Activated CD4-positive, CD25-positive, alpha-beta regulatory T cell treated with anti-CD3 and anti-CD28 coated beads, Interleukin-2, amount 50 U/mL, for 16 hours (primary cell): ENCODE measurements around the gene COL6A2.
"Not testable (repeated sequence)": the region's sequence is repeated elsewhere in the genome, so short reads cannot be mapped to it uniquely, and the experiment has no call there.

ENCODE experiments used
- DNase-seq: peaks from one replicate; pipeline ENCODE4 v3.0.0-alpha.2; 2020; ENCODE audit warnings: low read depth, low spot score

The COL6A2 gene

DNA sequence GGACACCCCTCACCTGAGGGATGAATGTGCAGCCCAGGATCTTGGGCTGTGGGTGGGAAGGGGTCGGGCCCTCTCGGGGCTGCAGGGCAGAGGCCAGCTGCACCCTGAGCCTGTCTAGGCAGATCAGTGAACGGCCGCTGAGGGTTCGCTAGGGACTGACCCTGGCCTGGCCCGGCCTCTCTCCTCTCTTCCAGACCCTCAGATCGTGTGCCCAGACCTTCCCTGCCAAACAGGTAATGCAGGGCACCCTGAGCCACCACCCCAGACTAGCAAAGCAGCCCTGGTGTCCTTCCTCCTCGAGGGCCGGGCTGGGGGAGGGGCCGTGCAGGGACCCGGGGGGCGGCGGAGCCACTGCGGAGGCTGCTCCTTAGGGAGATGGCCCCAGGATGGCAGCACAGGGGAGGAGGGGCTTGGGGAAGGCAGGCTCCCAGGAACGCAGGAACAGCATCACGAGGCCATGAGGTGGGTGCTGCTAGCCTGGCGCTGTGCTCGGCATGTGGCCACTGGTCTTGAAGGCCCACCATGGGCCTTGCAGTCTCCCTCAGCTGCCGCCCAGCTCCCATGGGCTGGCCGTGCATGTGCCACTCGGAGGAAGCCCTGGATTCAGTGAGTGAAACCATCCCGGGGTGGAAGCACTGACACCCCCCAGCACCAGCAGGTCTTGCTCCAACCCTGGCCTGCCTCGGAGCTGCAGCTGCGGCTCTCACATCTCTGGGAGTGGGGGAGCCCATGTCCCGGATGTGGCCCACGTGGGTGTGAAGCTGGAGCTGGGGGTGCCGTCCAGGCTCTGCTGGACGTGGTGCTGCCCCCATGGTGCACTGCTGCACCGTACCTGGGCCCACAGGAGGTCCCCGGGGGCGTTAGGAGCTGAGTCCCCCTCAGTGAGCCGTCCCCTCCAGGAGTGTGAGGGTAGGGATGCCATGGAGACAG is 28.7 kb downstream of the COL6A2 start:
- no peak for DNase-seq

- no peak for DNase-seq
Measured at GRCh38 chr21:46127239-46128105, 29.6 kb downstream of the COL6A2 start.

GRCh38 chr21:46128106-46128932 is 30.4 kb downstream of the COL6A2 start:
- no peak for DNase-seq

DNA sequence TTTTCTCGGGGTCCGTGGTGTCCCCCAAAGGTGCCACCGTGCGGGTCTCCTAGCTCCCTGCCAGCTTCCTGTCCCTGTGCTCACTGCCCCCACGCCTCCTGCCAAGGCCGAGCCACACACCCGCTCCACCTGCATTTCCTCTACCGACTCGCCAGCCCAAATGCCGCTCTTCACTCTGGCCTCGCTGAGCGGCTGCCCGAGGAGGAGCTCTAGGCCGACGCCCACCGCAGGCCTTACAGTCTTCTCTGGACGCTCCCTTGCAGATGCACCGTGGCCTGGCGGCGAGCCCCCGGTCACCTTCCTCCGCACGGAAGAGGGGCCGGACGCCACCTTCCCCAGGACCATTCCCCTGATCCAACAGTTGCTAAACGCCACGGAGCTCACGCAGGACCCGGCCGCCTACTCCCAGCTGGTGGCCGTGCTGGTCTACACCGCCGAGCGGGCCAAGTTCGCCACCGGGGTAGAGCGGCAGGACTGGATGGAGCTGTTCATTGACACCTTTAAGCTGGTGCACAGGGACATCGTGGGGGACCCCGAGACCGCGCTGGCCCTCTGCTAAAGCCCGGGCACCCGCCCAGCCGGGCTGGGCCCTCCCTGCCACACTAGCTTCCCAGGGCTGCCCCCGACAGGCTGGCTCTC is 31.1 kb downstream of the COL6A2 start:
- no peak for DNase-seq

DNA sequence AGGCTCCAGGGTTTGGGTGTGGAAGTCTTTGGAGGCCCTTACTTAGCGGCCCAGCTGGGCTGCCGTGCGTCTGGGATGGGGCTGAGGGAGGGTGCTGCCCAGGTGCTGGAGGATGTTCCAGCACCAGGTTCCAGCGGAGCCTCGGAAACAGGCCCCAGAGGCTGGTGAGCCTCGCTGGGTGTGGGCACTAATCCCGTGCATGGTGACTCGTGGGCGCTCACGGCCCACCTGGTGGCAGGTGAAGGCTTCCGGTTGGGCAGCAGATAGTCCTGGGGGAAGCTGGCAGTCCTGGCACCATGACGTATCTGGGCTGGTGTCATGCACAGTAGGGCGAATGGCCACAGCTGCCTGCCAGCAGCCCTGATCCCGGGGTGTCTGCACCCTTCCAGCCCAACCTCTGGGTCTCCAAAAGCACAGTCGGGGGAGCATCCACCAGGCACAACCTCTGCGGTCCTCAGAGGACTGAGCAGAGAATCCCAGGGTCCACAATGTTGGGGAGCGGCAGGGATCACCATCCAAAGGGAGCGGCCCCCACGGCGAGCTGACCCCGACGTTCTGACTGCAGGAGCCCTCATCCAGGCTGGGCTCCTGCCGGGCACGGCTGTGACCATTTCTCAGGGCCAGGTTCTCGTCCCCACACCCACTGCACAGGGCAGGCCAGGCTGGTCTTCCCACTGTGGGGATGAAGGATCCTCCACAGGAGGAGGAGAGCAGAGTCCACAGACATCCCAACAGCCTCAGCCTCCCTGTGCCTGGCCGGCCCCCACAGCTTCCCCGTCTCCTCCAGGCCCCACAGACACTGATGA is 32.1 kb downstream of the COL6A2 start:
- no peak for DNase-seq

DNA sequence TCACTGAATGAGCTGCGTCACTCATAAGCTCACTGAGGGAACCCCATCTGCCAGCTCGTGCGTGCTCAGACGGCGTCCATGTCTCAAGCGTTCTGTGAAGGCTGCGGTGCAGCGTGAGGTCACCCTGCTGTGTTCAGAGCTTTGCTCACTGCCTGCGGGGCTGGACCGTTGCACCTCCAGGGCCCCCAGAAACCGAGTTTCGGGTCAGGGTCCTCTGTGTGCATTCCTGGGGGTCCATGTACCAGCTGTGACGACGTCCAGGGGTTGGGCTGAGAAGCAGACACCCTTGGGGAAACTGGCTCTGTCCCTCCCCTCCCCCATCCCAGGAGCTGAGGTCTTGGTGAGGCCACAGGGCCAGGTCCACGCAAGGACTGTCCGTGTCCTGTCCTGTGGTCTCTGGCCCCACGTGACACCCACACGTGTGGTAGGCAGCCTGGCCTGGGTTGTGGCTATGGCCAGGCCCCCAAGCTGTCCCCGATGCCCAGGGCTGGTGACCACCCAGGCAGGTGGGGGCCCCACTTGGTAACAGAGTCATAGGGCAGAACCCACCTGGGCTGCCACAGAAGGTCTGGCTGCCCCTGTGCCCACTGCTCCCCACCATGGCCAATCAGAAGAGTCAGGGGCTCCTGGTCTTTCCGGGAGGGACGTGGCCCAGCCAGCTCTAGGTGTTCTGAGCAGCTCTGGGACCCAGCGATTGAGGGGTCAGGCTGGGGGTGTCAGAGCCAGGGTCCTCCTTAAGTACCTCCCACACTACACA is 33.1 kb downstream of the COL6A2 start:
- no peak for DNase-seq

DNA sequence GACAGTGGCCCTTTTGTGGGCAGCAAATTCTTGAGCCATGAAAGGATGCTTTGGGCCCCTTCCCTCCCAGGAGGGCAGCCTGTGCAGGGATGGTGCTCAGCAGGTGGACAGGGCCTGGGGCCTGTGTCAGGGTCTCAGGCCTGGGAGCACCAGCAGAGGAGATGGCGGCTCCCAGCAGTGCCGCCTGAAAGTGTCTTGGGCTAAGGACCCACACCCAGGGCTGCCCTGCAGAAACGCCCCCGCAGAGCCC is 33.6 kb downstream of the COL6A2 start:
- no peak for DNase-seq

DNA sequence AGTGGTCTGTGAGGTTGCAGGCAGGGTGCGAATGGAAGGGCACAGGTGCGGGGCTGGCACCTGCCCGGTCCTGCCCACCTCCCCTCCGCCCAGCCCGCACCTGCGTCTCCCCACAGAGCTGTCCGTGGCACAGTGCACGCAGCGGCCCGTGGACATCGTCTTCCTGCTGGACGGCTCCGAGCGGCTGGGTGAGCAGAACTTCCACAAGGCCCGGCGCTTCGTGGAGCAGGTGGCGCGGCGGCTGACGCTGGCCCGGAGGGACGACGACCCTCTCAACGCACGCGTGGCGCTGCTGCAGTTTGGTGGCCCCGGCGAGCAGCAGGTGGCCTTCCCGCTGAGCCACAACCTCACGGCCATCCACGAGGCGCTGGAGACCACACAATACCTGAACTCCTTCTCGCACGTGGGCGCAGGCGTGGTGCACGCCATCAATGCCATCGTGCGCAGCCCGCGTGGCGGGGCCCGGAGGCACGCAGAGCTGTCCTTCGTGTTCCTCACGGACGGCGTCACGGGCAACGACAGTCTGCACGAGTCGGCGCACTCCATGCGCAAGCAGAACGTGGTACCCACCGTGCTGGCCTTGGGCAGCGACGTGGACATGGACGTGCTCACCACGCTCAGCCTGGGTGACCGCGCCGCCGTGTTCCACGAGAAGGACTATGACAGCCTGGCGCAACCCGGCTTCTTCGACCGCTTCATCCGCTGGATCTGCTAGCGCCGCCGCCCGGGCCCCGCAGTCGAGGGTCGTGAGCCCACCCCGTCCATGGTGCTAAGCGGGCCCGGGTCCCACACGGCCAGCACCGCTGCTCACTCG is 34.1 kb downstream of the COL6A2 start:
- DNase-seq, result no peak

GRCh38 chr21:46135782-46136395 is 38.0 kb downstream of the COL6A2 start:
- no peak for DNase-seq

- no peak for DNase-seq
Measured at GRCh38 chr21:46136739-46137349, 38.9 kb downstream of the COL6A2 start.

DNA sequence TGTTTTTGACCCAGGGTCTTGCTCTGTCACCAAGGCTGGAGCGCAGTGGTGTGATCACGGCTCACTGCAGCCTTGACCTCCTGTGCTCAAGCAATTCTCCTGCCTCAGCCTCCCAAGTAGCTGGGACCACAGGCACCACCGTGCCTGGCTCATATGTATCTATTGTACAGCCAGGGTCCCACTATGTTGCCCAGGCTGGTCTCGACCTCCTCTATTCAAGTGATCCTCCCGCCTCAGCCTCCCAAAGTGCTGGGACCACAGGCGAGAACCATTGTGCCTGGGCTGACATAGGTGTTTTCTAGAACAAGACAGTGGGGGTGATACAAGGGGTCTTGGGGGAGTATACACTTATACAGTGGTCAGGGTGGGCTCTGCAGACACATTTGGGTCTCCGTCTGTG is 40.0 kb downstream of the COL6A2 start:
- no peak for DNase-seq

- no peak for DNase-seq
Measured at GRCh38 chr21:46138383-46138970, 40.6 kb downstream of the COL6A2 start.

DNA sequence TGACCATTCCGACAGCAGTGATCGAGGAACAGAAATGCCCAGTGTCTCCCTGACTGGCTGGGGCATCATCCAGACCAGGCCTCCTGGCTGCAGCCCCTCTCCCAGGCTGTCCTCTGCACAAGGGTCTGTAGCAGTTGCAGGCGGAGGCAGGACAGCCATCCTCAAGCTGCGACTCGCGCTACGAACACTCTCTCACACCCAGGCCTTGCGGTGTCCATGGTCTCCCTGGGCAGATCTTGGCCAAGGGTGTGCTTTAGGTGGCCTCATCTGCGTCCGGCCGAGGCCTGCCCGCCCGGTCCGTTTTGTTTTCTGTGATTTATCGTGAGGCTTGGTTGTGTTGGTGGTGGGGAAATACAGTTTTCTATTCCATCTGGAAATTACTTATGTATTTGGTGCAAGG is 41.8 kb downstream of the COL6A2 start:
- DNase-seq, result no peak

DNA sequence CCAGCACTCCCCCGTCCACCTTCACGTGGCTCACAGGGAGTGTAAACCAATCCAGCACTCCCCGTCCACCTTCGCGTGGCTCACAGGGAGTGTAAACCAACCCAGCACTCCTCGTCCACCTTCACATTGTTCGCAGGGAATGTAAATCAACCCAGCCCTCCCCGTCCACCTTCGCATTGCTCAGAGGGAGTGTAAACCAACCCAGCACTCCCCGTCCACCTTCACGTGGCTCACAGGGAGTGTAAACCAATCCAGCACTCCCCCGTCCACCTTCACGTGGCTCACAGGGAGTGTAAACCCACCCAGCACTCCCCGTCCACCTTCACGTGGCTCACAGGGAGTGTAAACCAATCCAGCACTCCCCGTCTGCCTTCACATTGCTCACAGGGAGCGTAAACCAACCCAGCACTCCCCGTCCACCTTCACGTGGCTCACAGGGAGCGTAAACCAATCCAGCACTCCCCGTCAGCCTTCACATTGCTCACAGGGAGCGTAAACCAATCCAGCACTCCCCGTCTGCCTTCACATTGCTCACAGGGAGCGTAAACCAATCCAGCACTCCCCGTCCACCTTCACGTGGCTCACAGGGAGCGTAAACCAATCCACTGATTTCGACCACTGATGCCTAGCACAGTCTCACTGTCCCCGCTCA is 42.6 kb downstream of the COL6A2 start:
- DNase-seq, result not testable (repeated sequence)

DNA sequence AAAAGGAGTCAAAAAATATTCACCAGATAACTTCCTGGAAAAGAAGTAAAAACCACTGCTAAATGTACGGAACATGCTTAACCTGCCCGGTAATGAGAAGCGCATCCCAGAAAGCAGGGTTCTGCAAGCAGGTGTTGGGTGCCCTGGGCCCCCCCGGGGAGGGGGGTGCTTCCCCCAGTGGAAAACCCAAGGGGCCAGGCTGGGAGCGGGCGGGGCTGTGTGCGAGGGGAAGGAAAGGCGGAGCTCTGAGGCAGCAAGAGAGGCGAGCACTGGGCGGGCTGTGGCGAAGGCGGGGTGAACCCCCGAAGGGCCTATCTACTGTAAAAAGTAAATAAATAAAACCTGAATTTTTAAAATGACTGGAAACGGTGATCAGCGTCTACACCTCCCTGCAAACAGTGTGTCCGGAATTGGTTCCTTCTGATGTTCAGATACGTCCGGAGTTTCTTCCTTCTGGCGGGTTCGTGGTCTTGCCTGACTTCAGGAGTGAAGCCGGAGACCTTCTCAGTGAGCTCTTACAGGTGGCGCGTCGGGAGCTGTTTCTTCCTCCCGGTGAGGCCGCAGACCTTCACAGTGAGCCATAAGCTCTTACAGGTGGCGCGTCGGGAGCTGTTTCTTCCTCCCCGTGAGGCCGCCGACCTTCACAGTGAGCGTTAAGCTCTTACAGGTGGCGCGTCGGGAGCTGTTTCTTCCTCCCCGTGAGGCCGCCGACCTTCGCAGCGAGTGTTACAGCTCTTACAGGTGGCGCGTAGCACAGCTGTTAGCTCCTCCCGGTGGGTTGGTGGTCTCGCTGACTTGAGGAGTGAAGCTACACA is 44.1 kb downstream of the COL6A2 start:
- DNase-seq, result no peak
